ENCODE results near the gene WRAP73.

The WRAP73 gene

DNA sequence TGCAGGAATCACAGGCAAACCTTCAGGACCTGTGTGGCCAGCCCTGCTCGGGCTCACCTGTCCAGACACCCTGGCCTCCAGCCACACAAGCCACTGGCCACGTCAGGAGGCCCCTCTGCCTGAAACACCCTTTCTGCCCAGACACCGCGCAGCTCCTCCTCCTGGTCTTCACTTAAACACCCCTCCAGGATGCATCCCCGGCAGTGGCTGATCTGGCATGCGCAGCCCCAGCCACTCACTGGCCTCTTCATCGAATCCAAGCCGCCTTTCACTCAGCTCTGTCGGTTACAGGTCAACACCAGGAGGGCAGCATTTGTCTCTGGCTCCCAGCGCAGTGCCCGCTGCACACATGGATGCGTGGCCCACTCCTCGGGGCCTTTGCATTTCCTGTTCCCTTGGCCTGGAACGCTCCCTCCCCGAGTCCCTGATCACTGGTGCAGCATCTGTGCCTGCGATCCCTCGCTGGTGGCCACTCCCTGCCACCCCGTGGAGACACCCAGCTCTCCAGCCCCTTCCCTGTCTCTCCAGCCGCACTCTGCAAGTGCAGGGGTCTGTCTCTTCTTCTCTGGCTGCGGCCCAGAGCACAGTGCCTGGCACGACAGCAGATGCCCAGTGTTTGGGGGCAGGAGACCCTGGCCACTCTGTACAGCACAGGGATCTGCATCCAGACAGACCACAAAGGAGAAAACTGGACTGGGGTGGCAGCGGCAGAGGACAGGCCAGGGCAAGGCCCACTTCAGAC is 15.7 kb downstream of the WRAP73 start:
- DNase-seq (ENCODE audit: low read depth) = no peak
- no peak for TF ChIP-seq CTCF (IDR thresholded peaks at IDR 0.05; ENCODE audit: low read length, missing control alignments)
- H3K4me3 ChIP-seq (replicated peaks; ENCODE audit: low read depth, low read length) = no peak overlapping the region

GRCh38 chr1:3633344-3634058 is 16.4 kb downstream of the WRAP73 start:
- no peak overlapping the region for H3K4me3 ChIP-seq (replicated peaks; ENCODE audit: low read depth, low read length)
- TF ChIP-seq CTCF (IDR thresholded peaks at IDR 0.05; ENCODE audit: low read length, missing control alignments) = no peak
- DNase-seq (ENCODE audit: low read depth) = no peak

- TF ChIP-seq CTCF (IDR thresholded peaks at IDR 0.05; ENCODE audit: low read length, missing control alignments) = no peak
- DNase-seq (ENCODE audit: low read depth) = no peak
- no peak overlapping the region for H3K4me3 ChIP-seq (replicated peaks; ENCODE audit: low read depth, low read length)
Observed at GRCh38 chr1:3632716-3633343, 17.1 kb downstream of the WRAP73 start.

GRCh38 chr1:3632298-3632697 is 17.6 kb downstream of the WRAP73 start:
- no peak for DNase-seq (ENCODE audit: low read depth)
- TF ChIP-seq CTCF (IDR thresholded peaks at IDR 0.05; ENCODE audit: low read length, missing control alignments) = no peak
- H3K4me3 ChIP-seq (replicated peaks; ENCODE audit: low read depth, low read length) = no peak overlapping the region

DNA sequence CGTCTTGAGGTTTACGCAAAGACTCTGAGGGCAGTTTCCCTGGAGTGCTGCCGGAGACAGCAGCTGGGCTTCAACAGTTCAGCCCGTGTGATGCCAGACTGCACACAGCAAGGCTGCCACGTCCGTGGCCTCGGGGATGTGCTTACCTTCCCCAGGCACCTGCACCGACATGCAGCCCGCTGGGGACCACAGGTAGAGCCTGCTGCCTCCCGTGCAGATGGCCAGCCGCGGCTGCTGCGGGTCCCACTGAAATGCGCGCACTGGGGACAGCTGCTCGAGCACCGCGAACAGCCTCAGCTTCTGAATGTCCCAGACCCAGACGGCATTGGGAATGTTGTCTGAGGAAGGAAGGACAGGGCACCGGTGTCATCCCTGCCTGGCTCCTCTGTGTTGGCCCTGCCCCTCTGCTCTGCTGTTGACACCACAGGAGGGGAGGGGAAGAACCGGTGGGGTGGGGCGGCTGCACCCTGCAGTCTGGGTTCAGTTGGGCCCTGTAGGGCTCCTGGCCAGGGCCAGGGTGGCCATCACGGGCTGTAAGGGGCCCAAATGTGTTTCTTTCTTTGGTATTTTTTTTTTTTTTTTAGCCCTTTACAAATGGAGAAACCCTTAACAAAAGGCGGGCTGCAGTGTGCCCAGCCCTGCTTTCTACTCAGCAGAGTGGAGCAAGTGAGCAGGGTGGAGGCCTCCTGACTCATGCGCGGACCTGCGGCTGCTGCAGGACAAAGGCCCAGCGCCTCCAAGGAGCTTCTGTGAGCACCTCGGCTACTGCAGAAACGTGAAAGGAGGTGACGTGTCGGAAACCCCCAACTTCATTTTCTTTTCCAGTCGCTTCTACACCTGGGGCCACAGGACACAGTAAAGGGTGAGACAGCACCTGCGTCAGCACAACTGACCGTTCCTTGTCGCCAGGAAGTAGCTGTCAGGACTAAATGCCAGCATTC is 18.3 kb downstream of the WRAP73 start:
- H3K4me3 ChIP-seq (replicated peaks; ENCODE audit: low read depth, low read length) = no peak overlapping the region
- no peak for DNase-seq (ENCODE audit: low read depth)
- TF ChIP-seq CTCF (IDR thresholded peaks at IDR 0.05; ENCODE audit: low read length, missing control alignments) = no peak

DNA sequence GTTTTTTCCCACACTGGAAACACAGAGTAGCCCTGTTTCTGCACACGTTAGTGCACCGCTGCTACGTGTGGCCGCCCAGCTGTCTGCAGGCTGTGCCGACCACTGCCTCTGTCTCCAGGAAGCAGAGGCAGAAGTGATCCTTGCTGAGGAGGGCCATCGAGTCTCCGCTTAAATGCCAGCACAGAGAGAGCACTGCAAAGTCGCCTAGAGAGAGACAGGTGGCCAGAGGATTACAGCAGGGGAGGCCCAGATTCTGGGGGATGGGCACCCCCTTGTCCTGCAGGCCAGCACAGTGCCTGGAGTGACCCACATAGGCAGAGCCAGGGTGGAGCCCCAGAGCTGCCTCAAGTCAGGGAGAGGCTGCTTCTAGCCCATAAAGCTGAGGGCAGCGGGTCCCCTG is 19.0 kb downstream of the WRAP73 start:
- H3K4me3 ChIP-seq (replicated peaks; ENCODE audit: low read depth, low read length) = no peak overlapping the region
- TF ChIP-seq CTCF (IDR thresholded peaks at IDR 0.05; ENCODE audit: low read length, missing control alignments) = no peak
- DNase-seq (ENCODE audit: low read depth) = no peak
